ENCODE measurements around the gene TNNC1. TPM values are rescaled to one million over a fixed set of nuclear protein-coding genes. Genes with fewer than 3 reads are reported as not detected.

Gene TNNC1
- total RNA-seq, 1 donor from 2014 or later = 4.0 TPM

GRCh38 chr3:52428151-52429005, 25.5 kb downstream of the TNNC1 start:
- DNase-seq (ENCODE audit: low spot score in 2 of 2, unreplicated experiment in 2 of 2) = no peak
- Mint-ChIP-seq H3K27ac (no peak overlapping the region), H3K27me3 (ENCODE audit: low read depth) (peaks cover 6% of the 10 kb centered on the region), H3K4me1 (peaks cover 21% of the 10 kb centered on the region), H3K9me3 (no peaks in the 10 kb centered on the region), H3K36me3 (no peaks in the 10 kb centered on the region), H3K4me3 (no peak overlapping the region)
- TF ChIP-seq CTCF (IDR thresholded peaks at IDR 0.05; ENCODE audit: unreplicated experiment) = peak; percentile 51

- Mint-ChIP-seq H3K9me3 (no peaks in the 10 kb centered on the region), H3K27ac (no peak overlapping the region), H3K4me3 (no peak overlapping the region), H3K27me3 (ENCODE audit: low read depth) (peaks cover 6% of the 10 kb centered on the region), H3K36me3 (no peaks in the 10 kb centered on the region), H3K4me1 (peaks cover 9% of the 10 kb centered on the region)
- no peak for TF ChIP-seq CTCF (IDR thresholded peaks at IDR 0.05; ENCODE audit: unreplicated experiment)
- no peak for DNase-seq (ENCODE audit: low spot score in 2 of 2, unreplicated experiment in 2 of 2)
Observed at GRCh38 chr3:52423173-52423572, 30.7 kb downstream of the TNNC1 start.

GRCh38 chr3:52422669-52423068, 31.2 kb downstream of the TNNC1 start:
- H3K4me1 Mint-ChIP-seq = peaks cover 9% of the 10 kb centered on the region
- no peak overlapping the region for H3K27ac Mint-ChIP-seq
- H3K4me3 Mint-ChIP-seq = no peak overlapping the region
- DNase-seq (ENCODE audit: low spot score in 2 of 2, unreplicated experiment in 2 of 2) = no peak
- H3K36me3 Mint-ChIP-seq = no peaks in the 10 kb centered on the region
- peaks cover 3% of the 10 kb centered on the region for H3K27me3 Mint-ChIP-seq (ENCODE audit: low read depth)
- TF ChIP-seq CTCF (IDR thresholded peaks at IDR 0.05; ENCODE audit: unreplicated experiment) = no peak
- H3K9me3 Mint-ChIP-seq = no peaks in the 10 kb centered on the region

- Mint-ChIP-seq H3K27me3 (ENCODE audit: low read depth) (no peaks in the 10 kb centered on the region), H3K4me3 (no peak overlapping the region), H3K9me3 (no peaks in the 10 kb centered on the region), H3K27ac (no peak overlapping the region), H3K36me3 (no peaks in the 10 kb centered on the region), H3K4me1 (peaks cover 9% of the 10 kb centered on the region)
- no peak for DNase-seq (ENCODE audit: low spot score in 2 of 2, unreplicated experiment in 2 of 2)
- no peak for TF ChIP-seq CTCF (IDR thresholded peaks at IDR 0.05; ENCODE audit: unreplicated experiment)
Observed at GRCh38 chr3:52420388-52420787, 33.5 kb downstream of the TNNC1 start.

- Mint-ChIP-seq H3K4me3 (no peak overlapping the region), H3K9me3 (no peaks in the 10 kb centered on the region), H3K4me1 (peaks cover 15% of the 10 kb centered on the region), H3K27ac (no peak overlapping the region), H3K36me3 (no peaks in the 10 kb centered on the region), H3K27me3 (ENCODE audit: low read depth) (no peaks in the 10 kb centered on the region)
- TF ChIP-seq CTCF (IDR thresholded peaks at IDR 0.05; ENCODE audit: unreplicated experiment) = no peak
- no peak for DNase-seq (ENCODE audit: low spot score in 2 of 2, unreplicated experiment in 2 of 2)
Observed at GRCh38 chr3:52415800-52416199, 38.0 kb downstream of the TNNC1 start.
